Measurements from ENCODE around the gene PCYOX1L. TPM values are rescaled to one million over a fixed set of nuclear protein-coding genes. Genes with fewer than 3 reads are reported as not detected.

PCYOX1L gene
- total RNA-seq, 1 experiment from 2014 or later = 15.3 TPM

DNA sequence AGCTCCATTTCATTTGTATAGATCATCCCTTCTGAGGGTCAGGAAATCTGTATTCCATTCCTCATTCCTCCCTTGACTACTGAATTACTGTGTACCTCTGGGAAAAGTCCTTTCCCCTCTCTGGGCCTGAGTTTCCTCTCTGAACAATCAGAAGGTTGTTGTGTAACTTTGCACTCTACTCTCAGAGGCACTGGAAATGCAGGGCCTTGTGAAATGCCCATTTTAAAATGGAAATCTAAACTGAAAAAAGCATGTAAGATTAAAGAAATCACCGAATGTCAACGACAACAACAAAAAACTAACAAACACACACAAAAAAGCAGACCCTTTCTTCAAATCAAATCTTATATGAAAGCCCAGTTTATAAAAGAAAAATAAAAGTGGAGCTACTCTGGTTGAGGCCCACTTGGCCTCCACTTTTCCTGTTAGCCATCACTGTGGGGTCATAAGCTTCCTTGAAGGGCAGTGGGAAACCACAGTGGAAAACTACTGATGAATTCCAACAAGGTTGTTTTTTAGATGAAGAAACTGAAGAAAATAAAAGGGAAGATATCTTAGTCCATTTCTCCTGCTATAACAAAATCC, 34.1 kb upstream of the PCYOX1L start:
- H3K4me1 Mint-ChIP-seq = peaks cover 6 to 8% of the 10 kb centered on the region in 2 experiments
- Histone ChIP-seq H3K9me3 (ENCODE audit: control insufficient read depth, low read depth, low read length) (no peaks in the 10 kb centered on the region), H2AK5ac (ENCODE audit: insufficient read length, low read length) (no peak overlapping the region), H3K23ac (ENCODE audit: insufficient read length, low read depth, low read length) (no peak overlapping the region), H3K14ac (ENCODE audit: insufficient read depth, low read length) (no peak overlapping the region), H3K23me2 (ENCODE audit: insufficient read length, low read depth, low read length, poor library complexity, severe bottlenecking) (no peaks in the 10 kb centered on the region), H2BK12ac (ENCODE audit: insufficient read length, low read depth, low read length) (no peak overlapping the region), H3K4me1 (ENCODE audit: insufficient read depth, low read length) (no peaks in the 10 kb centered on the region), H3K4me2 (ENCODE audit: insufficient read depth, insufficient read length, low read length) (no peak overlapping the region), H2BK20ac (ENCODE audit: low read depth, low read length, poor library complexity, severe bottlenecking) (no peak overlapping the region), H4K91ac (ENCODE audit: insufficient read length, low read depth, low read length) (no peak overlapping the region), H2AFZ (ENCODE audit: low read length) (no peak overlapping the region), H2BK15ac (ENCODE audit: low read depth, low read length) (no peak overlapping the region), H3T11ph (ENCODE audit: low read length) (no peak overlapping the region), H3K18ac (ENCODE audit: insufficient read length, low read depth, low read length) (no peak overlapping the region), H2BK5ac (ENCODE audit: insufficient read length, low read length) (no peak overlapping the region), H3K4ac (ENCODE audit: low read depth, low read length) (no peak overlapping the region), H4K20me1 (ENCODE audit: control insufficient read depth, insufficient read depth, insufficient read length) (no peaks in the 10 kb centered on the region), H4K8ac (replicated peaks; ENCODE audit: insufficient read length, low read depth, low read length) (no peak overlapping the region), H3K56ac (ENCODE audit: insufficient read length, low read depth, low read length) (no peak overlapping the region), H3K79me2 (ENCODE audit: insufficient read depth, low read length) (no peaks in the 10 kb centered on the region), H3K27me3 (ENCODE audit: insufficient read depth, low read length) (no peaks in the 10 kb centered on the region; the same call in 1 of the 2 replicates), H3K27ac (ENCODE audit: insufficient read length, low read depth, low read length) (no peak overlapping the region), H3K79me1 (ENCODE audit: insufficient read depth, low read depth, low read length, poor library complexity, severe bottlenecking) (no peaks in the 10 kb centered on the region), H4K5ac (ENCODE audit: insufficient read length, low read depth, low read length) (no peak overlapping the region), H2BK120ac (ENCODE audit: low read depth, low read length, poor library complexity, severe bottlenecking) (no peak overlapping the region), H3K9ac (ENCODE audit: extremely low read depth, insufficient read length, low read length) (no peak overlapping the region)
- H3K27ac Mint-ChIP-seq = peak overlapping the region in 2 of 3 experiments; percentile 31 to 57; a peak in 2 of 7 replicates
- 100% methylated on average over 2 of the region's 2 CpGs for WGBS (ENCODE audit: extremely low coverage, insufficient read length, low lambda C conversion rate)
- TF ChIP-seq, protein P1, sequence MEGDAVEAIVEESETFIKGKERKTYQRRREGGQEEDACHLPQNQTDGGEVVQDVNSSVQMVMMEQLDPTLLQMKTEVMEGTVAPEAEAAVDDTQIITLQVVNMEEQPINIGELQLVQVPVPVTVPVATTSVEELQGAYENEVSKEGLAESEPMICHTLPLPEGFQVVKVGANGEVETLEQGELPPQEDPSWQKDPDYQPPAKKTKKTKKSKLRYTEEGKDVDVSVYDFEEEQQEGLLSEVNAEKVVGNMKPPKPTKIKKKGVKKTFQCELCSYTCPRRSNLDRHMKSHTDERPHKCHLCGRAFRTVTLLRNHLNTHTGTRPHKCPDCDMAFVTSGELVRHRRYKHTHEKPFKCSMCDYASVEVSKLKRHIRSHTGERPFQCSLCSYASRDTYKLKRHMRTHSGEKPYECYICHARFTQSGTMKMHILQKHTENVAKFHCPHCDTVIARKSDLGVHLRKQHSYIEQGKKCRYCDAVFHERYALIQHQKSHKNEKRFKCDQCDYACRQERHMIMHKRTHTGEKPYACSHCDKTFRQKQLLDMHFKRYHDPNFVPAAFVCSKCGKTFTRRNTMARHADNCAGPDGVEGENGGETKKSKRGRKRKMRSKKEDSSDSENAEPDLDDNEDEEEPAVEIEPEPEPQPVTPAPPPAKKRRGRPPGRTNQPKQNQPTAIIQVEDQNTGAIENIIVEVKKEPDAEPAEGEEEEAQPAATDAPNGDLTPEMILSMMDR (conservative IDR thresholded peaks at IDR 0.05) = no peak
- H3K27me3 Mint-ChIP-seq (ENCODE audit: low read depth) = no peaks in the 10 kb centered on the region; the same call in 1 of the 2 replicates
- no peaks in the 10 kb centered on the region for H3K9me3 Mint-ChIP-seq
- no peak for DNase-seq
- H3K4me3 Mint-ChIP-seq = no peak overlapping the region
- H3K36me3 Mint-ChIP-seq (ENCODE audit: insufficient read depth in 1 of 3, low read depth in 3 of 3) = no peaks in the 10 kb centered on the region

Data from H9 (cell line).